Measurements from ENCODE around the gene RABL2A. TPM values are rescaled to one million over a fixed set of nuclear protein-coding genes. Genes with fewer than 3 reads are reported as not detected.
"Not testable (repeated sequence)": the region's sequence is repeated elsewhere in the genome, so short reads cannot be mapped to it uniquely, and the experiment has no call there.

Gene RABL2A
- 13.0 and 13.1 TPM in 2 replicates for polyA plus RNA-seq (2011; rRNA removed)
- polyA minus RNA-seq (2011; rRNA and poly(A)+ RNA removed), result 13.9 and 15.7 TPM in 2 replicates

DNA sequence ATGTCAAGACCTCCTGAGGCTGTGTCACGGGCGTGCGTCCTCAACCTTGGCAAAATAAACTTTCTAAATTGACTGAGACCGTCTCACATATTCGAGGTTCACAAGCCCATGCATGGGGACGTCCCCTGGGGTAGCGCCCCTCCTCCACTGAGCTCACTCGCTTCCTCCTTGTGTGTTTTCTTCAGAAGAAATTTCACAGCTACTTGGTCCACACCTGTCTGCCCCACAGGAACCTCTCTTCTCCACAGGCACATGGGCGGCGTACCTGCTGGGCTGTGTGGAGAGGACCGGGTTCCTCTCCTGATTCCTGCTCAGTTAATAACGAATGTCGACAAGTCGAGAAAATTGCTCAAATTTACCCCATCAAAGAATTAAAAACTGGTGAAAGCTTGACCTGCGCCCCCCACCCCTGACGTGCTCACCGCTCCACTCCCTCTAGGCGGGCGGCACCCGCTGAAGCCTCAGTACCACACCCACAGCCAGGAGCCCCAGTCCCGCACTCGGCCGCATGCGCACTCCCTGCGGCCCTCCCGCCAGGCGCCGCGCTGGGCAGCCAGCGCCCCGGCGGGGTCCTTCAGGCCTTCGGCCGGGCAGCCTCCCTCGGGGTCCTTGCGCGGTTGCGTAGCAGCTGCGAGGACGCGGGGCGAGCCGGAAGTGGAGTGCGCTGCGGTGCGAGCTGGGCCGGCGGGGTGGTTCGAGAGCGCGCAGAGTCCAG is at the start of gene RABL2A:
TSS of gene RABL2A (plus strand) at position 651 of the 715 bp plus-strand sequence. CDS start 1,341 bp downstream, outside the sequence.
- DNase-seq (ENCODE audit: low read depth, low spot score), result peak; percentile 26
- POLR2A ChIA-PET; H3K9me3 ChIP-seq (ENCODE audit: control insufficient read depth, insufficient read depth, low read length); H3K27ac ChIP-seq (ENCODE audit: low read depth, low read length); H3K27me3 ChIP-seq (ENCODE audit: control insufficient read depth, insufficient read depth, low read length); CTCF ChIA-PET: not testable (repeated sequence)
- peak within 1 kb of the TSS; percentile 63 for H3K4me3 ChIP-seq (ENCODE audit: low read depth, low read length)

DNA sequence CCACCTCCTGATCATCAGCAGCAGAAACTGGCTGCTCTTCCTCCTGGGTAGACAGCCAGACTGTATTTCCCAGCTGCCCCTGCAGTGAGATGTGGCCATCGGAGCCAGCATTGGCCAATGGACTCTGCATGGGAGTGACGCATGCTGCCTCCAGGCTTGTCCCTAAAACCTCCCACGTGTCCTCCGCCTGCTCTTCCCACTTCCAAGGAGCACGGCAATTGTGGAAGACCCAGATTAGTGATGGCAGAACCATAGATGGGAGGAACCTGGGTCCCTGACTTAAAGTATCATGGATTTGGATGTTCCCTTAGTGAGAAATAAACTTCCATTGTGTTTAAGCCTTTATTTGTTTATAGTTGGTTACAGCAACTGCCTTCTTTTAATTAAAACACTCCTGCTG is 48.6 kb upstream of the RABL2A start:
- DNase-seq (ENCODE audit: low read depth, low spot score); POLR2A ChIA-PET; H3K27me3 ChIP-seq (ENCODE audit: control insufficient read depth, insufficient read depth, low read length); CTCF ChIA-PET; H3K4me3 ChIP-seq (ENCODE audit: low read depth, low read length); H3K9me3 ChIP-seq (ENCODE audit: control insufficient read depth, insufficient read depth, low read length): not testable (repeated sequence)
- peak overlapping the region; percentile 65 for H3K27ac ChIP-seq (ENCODE audit: low read depth, low read length)

DNA sequence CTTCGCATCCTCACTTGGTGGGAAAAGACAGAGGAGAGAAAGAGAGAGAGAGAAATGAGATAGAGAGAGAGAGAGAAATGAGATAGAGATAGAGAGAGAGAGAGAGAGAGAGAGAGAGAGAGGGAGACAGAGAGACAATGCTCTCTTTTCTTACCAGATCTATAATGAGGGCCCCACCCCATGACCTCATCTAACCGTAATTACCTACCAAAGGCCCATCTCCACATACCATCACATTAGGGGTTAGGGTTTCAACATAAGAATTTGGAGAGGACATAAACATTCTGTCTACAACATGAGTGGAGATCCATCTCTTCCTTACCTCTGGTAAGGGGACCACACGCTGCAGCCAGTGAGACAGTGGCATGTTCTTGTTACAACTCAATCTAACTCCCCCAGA is 44.6 kb upstream of the RABL2A start:
- POLR2A ChIA-PET; H3K27ac ChIP-seq (ENCODE audit: low read depth, low read length); H3K27me3 ChIP-seq (ENCODE audit: control insufficient read depth, insufficient read depth, low read length); H3K4me3 ChIP-seq (ENCODE audit: low read depth, low read length); H3K9me3 ChIP-seq (ENCODE audit: control insufficient read depth, insufficient read depth, low read length); DNase-seq (ENCODE audit: low read depth, low spot score); CTCF ChIA-PET: not testable (repeated sequence)

DNA sequence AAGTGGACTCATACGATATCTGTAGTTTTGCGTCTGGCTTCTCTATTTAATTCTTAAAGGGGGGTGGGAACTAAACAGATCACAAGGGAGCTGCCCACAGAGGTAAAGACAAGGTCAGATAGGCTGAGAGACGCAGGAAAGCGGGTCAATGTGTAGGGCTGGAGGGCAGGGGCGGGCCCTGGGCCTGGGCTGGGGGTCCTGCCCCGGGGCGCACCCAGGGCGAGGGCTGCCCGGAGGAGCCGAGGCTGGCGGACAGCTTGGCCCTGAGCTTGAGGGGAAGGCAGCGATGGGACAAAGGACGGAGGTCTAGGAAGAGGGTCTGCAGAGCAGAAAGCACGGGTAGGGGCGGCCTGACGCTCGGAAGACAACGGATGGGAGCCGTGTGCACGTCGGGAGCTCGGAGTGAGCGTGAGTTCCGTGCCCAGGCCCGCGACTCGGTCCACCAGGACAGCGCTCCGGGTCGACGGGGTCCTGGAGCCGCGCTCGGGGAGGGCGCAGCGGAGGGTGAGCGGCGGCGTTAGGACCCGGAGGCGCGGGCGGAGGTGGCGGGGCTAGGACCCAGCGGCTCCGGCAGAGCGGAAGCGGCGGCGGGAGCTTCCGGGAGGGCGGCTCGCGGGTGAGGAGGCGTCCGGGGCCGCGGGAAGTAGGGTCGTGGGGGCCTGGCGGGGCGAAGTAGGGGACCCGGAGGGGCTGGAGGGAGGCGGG is 43.4 kb upstream of the RABL2A start:
- not testable (repeated sequence) for DNase-seq (ENCODE audit: low read depth, low spot score)

DNA sequence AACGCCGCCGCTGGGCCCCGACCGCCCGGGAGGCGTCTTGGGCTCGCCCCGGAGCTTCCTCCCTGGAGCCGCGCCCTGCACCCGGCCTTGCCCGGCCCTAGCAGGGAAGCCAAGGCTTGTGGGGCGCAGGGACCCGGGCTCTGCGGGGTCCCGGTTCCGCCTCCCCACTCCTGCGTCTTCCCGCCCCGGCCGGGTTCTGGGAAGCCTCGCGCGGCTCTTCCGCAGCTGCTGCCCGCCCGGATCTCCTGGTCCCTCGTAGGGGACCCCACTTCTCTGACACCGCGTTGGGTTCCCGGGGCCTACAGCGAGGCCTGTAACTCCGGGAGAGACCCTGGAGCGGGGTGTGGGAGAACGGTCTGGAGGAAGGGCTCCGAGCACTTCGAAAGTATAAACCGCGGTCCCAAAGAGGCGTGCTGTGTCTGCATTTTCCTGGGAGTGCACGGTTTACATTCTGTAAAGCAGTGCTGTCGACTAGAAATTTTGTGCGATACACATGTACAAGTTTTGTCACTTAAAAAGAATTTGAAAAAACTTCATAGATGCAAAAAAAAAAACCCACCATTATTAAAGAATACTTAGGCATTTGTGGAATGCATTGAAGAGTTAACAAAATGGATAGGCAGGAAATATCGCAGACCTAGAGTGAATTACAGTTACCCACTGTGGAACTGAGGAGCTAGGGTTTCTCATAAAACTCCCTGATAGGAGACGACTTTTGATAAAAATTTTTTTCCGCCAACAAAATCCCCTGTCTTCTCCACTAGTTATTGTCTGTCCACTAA is 42.6 kb upstream of the RABL2A start:
- CTCF ChIA-PET; DNase-seq (ENCODE audit: low read depth, low spot score); H3K27ac ChIP-seq (ENCODE audit: low read depth, low read length); H3K27me3 ChIP-seq (ENCODE audit: control insufficient read depth, insufficient read depth, low read length); POLR2A ChIA-PET; H3K9me3 ChIP-seq (ENCODE audit: control insufficient read depth, insufficient read depth, low read length): not testable (repeated sequence)
- H3K4me3 ChIP-seq (ENCODE audit: low read depth, low read length), result peak overlapping the region; percentile 58

More for the DNA sequence above, 43.4 kb upstream of the RABL2A start:
- peak overlapping the region; percentile 64 for H3K4me3 ChIP-seq (ENCODE audit: low read depth, low read length)
- H3K9me3 ChIP-seq (ENCODE audit: control insufficient read depth, insufficient read depth, low read length); POLR2A ChIA-PET; H3K27me3 ChIP-seq (ENCODE audit: control insufficient read depth, insufficient read depth, low read length); H3K27ac ChIP-seq (ENCODE audit: low read depth, low read length); CTCF ChIA-PET: not testable (repeated sequence)

DNA sequence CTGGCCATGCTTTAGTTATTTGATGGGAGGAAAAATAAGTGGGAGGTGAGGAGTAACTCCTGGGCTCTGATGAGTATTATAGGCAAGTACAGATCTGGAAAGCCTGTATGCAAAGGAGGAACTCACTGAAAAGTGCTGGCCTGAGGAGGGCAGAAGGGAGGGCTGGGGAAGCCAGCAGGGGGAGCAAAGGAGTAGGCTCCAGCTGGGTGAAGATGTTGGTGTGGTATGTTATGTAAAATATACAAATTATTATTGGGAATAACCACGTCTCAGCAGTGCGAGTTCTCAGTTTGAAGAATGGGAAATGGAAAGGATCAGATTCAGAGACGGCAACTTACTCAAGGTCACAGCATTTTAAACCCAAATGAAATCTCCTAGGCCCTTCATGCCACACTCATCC is 39.9 kb upstream of the RABL2A start:
- H3K27me3 ChIP-seq (ENCODE audit: control insufficient read depth, insufficient read depth, low read length); CTCF ChIA-PET; DNase-seq (ENCODE audit: low read depth, low spot score); H3K9me3 ChIP-seq (ENCODE audit: control insufficient read depth, insufficient read depth, low read length); POLR2A ChIA-PET; H3K27ac ChIP-seq (ENCODE audit: low read depth, low read length); H3K4me3 ChIP-seq (ENCODE audit: low read depth, low read length): not testable (repeated sequence)
- TF ChIP-seq, protein P1, sequence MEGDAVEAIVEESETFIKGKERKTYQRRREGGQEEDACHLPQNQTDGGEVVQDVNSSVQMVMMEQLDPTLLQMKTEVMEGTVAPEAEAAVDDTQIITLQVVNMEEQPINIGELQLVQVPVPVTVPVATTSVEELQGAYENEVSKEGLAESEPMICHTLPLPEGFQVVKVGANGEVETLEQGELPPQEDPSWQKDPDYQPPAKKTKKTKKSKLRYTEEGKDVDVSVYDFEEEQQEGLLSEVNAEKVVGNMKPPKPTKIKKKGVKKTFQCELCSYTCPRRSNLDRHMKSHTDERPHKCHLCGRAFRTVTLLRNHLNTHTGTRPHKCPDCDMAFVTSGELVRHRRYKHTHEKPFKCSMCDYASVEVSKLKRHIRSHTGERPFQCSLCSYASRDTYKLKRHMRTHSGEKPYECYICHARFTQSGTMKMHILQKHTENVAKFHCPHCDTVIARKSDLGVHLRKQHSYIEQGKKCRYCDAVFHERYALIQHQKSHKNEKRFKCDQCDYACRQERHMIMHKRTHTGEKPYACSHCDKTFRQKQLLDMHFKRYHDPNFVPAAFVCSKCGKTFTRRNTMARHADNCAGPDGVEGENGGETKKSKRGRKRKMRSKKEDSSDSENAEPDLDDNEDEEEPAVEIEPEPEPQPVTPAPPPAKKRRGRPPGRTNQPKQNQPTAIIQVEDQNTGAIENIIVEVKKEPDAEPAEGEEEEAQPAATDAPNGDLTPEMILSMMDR (IDR thresholded peaks at IDR 0.05; ENCODE audit: low read depth, low read length), result peak; percentile 54

DNA sequence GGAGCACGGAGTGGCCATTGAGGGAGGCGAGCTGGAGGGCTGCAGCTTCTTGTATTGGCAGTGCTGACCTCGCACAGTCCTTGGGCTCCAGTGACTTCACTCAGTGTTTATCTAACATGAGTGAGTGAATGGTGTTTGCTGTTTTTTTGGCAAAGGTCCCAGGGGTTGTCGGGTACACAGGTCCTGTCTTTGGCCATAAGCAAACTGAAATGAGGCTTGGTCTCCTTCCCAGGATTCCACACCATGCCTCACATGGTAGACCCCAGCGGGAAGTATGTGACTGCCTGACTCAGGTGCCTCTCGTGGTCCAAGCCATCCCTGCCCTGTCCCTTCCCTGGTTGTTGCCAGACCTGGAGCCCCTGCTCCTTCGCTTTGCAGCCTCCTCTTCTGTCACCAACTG is 37.5 kb upstream of the RABL2A start:
- H3K27me3 ChIP-seq (ENCODE audit: control insufficient read depth, insufficient read depth, low read length); DNase-seq (ENCODE audit: low read depth, low spot score); H3K27ac ChIP-seq (ENCODE audit: low read depth, low read length); POLR2A ChIA-PET; CTCF ChIA-PET; H3K4me3 ChIP-seq (ENCODE audit: low read depth, low read length); H3K9me3 ChIP-seq (ENCODE audit: control insufficient read depth, insufficient read depth, low read length): not testable (repeated sequence)

DNA sequence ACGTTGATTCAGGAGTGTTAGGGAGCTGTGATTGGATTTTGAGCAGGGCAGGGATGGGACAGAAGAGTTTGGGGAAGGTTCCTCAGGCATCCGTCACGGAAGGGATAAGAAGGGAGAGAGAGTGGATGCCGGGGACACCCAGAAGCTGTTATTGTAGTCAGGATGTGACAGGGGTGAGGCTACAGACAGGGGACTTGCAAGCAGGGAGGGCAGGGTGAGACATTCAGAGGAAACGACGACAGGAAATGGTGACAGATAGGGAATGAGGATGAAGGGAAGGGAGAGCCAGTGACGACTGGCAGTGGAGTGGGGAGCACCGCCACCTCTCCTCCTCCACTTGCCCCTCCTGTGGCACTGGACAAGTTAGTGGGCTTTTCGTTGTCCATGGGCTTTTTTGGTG is 35.1 kb upstream of the RABL2A start:
- CTCF ChIA-PET; H3K27ac ChIP-seq (ENCODE audit: low read depth, low read length); DNase-seq (ENCODE audit: low read depth, low spot score); H3K9me3 ChIP-seq (ENCODE audit: control insufficient read depth, insufficient read depth, low read length); POLR2A ChIA-PET; H3K27me3 ChIP-seq (ENCODE audit: control insufficient read depth, insufficient read depth, low read length); H3K4me3 ChIP-seq (ENCODE audit: low read depth, low read length): not testable (repeated sequence)

DNA sequence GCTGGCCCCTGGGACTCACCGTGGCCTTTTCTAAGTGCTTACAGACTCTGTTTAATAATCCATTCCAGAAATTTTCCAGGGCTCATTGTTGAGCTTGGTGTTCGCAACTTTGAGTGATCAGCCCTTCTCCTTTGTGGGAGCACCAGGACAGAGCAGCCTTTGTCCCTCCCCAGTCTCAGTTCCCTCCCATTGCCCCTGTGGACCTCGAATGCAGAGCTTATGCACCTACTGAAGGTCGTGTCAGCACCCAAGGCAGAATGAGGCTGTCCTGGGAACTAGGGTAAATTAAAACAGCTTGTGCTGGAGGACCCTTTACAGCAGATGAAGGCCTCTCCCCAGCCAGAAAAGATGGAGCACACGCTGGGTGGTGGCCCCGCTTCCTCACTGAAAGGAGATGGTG is 33.8 kb upstream of the RABL2A start:
- CTCF ChIA-PET, result interaction anchor here (0.6 kb wide), 1 partner anchor 527 kb away, joined by 4 read pairs; no protein-coding TSS in a partner anchor
- DNase-seq (ENCODE audit: low read depth, low spot score); H3K27ac ChIP-seq (ENCODE audit: low read depth, low read length); H3K27me3 ChIP-seq (ENCODE audit: control insufficient read depth, insufficient read depth, low read length); POLR2A ChIA-PET; H3K9me3 ChIP-seq (ENCODE audit: control insufficient read depth, insufficient read depth, low read length); H3K4me3 ChIP-seq (ENCODE audit: low read depth, low read length): not testable (repeated sequence)

DNA sequence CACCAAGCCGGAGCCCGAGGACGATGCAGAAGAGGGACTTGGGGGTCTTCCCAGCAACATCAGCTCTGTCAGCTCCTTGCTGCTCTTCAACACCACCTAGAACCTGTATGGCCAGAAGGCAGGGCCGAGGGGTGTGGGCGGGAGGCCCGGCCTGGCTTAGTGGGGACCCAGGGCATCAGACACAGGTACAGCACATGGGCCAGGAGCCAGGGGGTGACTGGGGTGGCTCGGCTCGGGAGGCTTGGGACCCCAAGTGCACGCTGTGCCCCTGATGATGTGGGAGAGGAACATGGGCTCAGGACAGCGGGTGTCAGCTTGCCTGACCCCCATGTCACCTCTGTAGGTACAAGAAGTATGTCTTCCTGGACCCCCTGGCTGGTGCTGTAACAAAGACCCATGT is 31.3 kb upstream of the RABL2A start:
- H3K4me3 ChIP-seq (ENCODE audit: low read depth, low read length); H3K9me3 ChIP-seq (ENCODE audit: control insufficient read depth, insufficient read depth, low read length); CTCF ChIA-PET; H3K27me3 ChIP-seq (ENCODE audit: control insufficient read depth, insufficient read depth, low read length); POLR2A ChIA-PET; DNase-seq (ENCODE audit: low read depth, low spot score); H3K27ac ChIP-seq (ENCODE audit: low read depth, low read length): not testable (repeated sequence)

DNA sequence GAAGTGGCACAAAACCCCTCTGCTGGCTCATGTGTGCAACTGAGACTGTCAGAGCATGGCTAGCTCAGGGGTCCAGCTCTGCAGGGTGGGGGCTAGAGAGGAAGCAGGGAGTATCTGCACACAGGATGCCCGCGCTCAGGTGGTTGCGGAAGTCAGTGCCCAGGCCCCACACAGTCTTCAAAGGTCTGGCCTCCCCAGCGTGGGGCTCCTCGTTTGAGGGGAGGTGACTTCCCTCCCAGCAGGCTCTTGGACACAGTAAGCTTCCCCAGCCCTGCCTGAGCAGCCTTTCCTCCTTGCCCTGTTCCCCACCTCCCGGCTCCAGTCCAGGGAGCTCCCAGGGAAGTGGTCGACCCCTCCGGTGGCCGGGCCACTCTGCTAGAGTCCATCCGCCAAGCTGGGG is 29.9 kb upstream of the RABL2A start:
- H3K27ac ChIP-seq (ENCODE audit: low read depth, low read length); H3K4me3 ChIP-seq (ENCODE audit: low read depth, low read length); DNase-seq (ENCODE audit: low read depth, low spot score); CTCF ChIA-PET; POLR2A ChIA-PET; H3K9me3 ChIP-seq (ENCODE audit: control insufficient read depth, insufficient read depth, low read length); H3K27me3 ChIP-seq (ENCODE audit: control insufficient read depth, insufficient read depth, low read length): not testable (repeated sequence)
